NCI-H187 treated with DMSO at 0.1 percent for 48 hours (cell line): ENCODE data around the gene SULT1A4.
"Not testable (repeated sequence)": the region's sequence is repeated elsewhere in the genome, so short reads cannot be mapped to it uniquely, and the experiment has no call there.

Experiments used
- DNase-seq: peaks from one replicate; lab custom pipeline; 2025; lab: John Stamatoyannopoulos, UW

SULT1A4 gene

DNA sequence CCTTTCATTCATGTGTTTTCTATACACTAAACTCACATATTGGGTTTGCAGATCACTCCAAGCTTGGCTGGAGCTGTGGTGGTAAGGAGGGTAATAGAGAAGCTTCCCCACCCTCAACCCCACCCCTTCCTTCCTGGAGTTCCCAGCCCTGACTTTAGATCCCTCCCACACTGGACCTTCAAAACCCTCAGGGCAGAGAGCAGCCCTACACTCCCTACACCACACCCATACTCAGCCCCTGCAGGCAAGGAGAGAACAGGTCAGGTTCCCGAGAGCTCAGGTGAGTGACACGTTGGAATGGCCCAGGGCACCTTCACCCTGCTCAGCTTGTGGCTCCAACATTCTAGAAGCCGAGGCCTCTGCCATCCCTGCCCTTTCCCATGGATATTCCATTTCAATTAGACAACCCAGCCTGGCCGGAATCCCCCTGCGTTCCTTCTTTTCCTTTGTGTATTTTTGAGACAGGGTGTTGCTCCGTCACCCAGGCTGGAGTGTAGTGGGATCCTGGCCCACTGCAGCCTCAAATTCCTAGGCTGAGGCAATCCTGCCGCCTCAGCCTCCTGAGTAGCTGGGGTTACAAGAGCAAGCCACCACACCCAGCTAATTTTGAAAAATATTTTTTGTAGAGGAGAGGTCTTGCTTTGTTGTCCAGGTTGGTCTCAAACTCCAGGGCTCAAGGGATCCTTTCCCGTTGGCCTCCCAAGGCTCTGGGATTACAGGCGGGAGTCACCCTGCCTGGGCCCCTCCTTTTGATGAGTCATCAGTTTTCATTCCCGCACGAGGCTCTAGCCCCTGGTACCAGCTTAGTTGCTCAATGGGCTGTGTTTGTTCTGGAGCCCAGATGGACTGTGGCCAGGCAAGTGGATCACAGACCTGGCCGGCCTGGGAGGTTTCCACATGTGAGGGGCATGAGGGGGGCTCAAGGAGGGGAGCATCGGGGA, at the start of gene SULT1A4:
Gene SULT1A4 (plus strand): TSS at position 208 of the 941 bp plus-strand sequence. CDS start 1,473 bp downstream, outside the sequence.
- DNase-seq = not testable (repeated sequence)

- DNase-seq = not testable (repeated sequence)
Measured at GRCh38 chr16:29423587-29423986, 36.1 kb upstream of the SULT1A4 start.

DNA sequence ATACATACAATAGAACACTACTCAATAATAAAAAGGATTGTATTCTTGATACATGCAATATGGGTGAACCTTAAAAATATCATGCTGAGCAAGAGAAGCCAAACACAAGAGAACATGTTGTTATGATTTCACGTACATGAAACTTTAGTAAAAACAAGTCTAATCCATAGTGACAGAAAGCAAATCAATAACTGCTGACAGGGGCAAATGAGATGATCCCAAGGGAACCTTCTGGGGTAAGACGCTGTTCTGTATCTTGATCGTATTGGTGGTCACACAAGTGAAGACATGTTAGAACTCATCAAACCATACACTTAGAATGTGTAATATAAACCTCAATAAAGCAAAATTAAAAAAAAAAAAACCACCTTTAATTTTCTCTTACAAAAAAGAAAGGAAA, 34.3 kb upstream of the SULT1A4 start:
- DNase-seq = not testable (repeated sequence)

DNA sequence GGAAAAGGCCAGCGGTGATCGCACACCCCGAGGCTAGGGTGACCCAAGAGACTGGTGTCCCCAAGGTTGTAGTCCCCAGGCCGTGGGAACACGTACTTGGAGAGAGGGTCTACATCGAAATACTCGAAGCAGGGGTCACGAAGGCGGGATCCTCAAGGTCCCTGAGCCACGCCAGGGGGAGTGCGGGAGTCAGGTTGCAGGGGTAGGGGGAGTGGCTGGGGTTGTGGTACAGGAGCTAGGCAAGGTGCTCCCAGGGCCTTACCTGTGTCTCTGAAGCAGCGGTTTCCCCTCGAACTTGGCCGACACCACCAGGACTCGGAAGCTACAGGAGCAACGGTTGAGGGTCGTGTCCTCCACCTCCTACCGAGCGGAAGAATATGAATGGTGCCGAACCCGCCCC, 6.0 kb upstream of the SULT1A4 start:
- not testable (repeated sequence) for DNase-seq

- not testable (repeated sequence) for DNase-seq
Measured at GRCh38 chr16:29454269-29454668, 5.4 kb upstream of the SULT1A4 start, which contains the start of the genes BOLA2 and SLX1B. TSS of gene BOLA2 (minus strand) at chr16:29454351. CDS start at chr16:29454253, 98 bp downstream. TSS of gene SLX1B (plus strand) at chr16:29454533.

GRCh38 chr16:29454828-29455227, 4.9 kb upstream of the SULT1A4 start:
- DNase-seq = not testable (repeated sequence)

DNA sequence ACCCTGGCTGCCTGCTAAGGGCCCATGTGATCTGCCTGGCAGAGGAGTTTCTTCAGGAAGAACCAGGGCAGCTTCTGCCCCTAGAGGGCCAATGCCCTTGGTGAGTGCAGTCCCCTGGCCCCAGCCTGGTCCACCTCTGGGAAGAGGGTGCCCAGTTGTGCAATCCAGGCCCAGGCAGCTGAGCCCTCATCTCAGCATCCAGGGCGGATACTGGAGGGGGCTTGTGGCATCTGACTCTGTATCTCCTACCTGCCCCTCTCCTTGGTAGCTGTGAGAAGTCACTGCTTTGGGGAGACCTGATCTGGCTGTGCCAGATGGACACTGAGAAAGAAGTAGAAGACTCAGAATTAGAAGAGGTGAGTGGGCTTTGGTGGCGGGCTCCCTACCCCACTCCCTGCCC, 2.1 kb upstream of the SULT1A4 start:
- DNase-seq = not testable (repeated sequence)

DNA sequence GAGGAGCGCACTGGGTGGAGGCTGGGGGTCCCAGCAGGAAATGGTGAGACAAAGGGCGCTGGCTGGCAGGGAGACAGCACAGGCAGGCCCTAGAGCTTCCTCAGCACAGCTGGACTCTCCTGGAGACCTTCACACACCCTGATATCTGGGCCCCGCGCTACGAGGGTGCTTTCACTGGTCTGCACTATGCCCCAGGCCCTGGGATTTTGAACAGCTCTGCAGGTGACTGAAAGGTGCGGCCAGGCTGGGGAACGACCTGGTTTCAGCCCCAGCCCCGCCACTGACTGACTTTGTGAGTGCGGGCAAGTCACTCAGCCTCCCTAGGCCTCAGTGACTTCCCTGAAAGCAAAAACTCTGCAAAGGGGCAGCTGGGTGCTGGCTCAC, 926 bp downstream of the SULT1A4 start:
- not testable (repeated sequence) for DNase-seq

DNA sequence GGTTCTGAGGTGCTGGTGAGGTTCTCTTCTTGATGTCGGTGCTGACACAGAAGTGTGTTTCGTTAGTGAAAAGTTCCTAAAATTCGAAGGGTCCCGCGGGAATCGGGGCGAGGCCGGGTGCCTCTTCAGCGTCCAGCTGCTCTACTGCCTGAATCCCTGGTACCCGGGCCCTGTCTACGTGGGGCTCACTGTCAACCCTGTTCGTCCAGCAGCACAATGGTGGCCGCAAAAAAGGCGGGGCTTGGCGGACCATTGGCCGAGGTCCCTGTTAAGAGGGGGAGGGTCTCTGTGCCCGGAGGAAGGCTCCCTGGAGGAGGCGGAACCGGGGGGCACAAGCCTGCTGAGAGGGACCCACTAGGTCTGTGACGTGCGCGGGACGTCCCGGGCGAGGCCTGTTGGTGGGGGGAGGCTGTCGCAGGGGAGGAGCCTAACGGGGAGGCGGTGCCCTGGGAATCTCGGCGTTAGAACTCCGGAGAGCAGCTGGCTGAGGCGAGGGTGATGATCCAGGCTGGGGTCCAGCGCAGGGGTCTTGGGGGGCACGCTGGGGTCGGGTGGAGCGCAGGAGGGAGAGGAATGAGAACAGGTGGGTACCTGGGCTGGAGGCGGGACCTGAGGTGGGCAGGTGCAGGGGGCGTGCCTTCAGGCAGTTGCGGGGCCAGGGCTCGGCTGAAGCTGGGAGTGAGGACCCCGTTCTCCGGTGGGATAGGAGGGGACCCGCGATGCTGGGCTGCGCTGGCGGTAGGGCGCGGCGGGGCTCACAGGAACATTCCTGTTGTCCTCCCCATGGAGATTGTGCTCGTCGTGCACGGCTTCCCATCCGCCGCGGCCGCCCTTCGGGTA, 6.5 kb downstream of the SULT1A4 start:
- not testable (repeated sequence) for DNase-seq

DNA sequence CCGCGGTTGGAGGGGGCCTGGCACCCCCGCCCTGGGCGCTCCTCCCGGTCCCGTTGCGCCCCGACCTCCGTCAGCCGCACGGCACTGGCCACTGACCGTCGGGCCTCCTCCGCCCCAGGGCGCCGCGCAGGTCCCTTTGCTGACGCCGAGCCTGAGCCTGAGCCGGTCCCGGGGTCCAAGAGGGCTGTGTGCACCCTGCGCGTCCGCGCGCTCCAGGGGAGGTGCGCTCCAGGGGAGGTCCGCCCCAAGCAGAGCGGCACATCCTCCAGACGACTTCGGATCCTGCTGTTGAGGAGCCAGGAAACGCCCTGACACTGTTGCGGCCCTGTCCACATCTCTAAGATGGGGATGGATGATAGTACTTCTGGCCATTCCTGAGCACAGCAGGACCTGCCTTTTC, 7.2 kb downstream of the SULT1A4 start:
- not testable (repeated sequence) for DNase-seq

DNA sequence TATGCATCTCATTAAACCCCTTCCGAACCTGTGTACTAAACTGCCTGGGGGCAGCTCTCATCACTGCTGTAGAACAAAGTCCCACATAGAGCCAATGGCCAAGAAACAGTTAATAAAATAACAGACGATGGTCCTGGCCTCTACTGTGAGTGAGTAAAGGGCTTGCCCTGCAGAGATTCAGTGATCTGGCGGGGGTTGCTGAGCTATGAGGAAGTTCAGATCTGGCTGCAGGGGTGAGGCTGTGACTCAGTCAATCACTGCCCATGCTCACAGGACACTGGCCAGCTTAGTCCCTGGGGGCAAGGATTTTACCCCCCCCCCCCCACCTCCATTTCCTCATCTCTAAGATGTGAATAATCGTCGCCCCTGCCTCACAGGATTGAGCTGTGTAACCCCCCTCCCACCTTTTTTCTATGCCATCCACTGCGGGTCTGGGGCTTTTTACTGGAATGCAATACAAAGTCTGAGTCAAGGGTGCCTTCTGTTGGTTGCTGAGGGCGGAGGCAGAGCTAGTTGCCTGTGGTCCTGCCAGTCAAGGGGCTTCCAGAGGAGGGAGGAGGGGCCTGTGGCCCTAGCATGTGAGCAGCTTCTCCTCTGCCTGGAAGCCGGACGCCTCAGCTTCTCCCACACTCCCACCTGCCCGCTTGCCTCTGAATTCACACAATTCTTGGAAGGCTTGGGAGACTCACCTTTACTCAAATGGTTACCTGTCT, 8.1 kb downstream of the SULT1A4 start:
- DNase-seq = not testable (repeated sequence)

DNA sequence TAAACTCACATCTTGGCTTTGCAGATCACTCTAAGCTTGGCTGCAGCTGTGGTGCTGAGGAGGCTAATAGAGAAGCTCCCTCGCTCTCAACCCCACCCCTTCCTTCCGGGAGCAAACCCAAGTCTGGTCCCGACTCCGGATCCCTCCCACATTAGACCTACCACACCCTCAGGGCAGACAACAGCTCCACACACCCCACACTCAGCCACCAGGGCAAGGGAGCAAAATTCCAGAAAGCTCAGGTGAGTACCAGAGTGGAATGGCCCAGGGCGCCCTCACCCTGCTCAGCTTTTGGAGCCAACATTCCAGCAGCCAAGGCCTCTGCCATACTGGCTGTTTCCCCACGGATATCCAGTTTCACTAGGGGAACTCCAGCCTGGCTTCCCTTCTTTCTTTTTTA, 9.9 kb downstream of the SULT1A4 start:
- not testable (repeated sequence) for DNase-seq

DNA sequence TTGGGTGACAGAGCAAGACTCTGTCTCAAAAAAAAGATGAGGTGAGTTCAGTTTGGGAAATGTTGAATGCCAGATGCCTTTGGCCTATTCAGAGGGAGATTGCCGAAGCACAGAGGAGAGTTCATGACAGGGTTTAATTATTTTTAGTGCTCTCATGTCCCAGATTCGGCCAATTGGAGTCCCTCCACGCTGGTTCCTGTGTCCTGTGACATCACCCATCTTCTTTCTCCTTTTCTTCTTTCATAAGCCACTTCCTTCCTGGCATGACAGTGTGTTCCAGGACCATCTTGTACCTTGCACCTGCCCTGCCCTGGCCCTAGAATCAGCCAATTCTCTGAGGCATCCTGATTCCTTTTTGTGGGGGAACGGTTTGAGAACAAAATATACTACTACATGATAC, 12.4 kb downstream of the SULT1A4 start:
- not testable (repeated sequence) for DNase-seq

GRCh38 chr16:29482276-29482675, 22.6 kb downstream of the SULT1A4 start:
- not testable (repeated sequence) for DNase-seq

GRCh38 chr16:29506308-29506707, 46.6 kb downstream of the SULT1A4 start, which contains the start of gene NPIPB12:
TSS of gene NPIPB12 (minus strand) at chr16:29506408.
- not testable (repeated sequence) for DNase-seq
